Cerebellar nuclear complex (tissue), 1 donor: ENCODE results near the gene CD244.
"Not testable (repeated sequence)": the region's sequence is repeated elsewhere in the genome, so short reads cannot be mapped to it uniquely, and the experiment has no call there.

ENCODE experiments used
- DNase-seq, 2 experiments: peaks; one replicate each; lab custom pipeline; 2025; lab: John Stamatoyannopoulos, UW

CD244 gene

GRCh38 chr1:160808289-160808688, 54.4 kb downstream of the CD244 start:
- no peak for DNase-seq

DNA sequence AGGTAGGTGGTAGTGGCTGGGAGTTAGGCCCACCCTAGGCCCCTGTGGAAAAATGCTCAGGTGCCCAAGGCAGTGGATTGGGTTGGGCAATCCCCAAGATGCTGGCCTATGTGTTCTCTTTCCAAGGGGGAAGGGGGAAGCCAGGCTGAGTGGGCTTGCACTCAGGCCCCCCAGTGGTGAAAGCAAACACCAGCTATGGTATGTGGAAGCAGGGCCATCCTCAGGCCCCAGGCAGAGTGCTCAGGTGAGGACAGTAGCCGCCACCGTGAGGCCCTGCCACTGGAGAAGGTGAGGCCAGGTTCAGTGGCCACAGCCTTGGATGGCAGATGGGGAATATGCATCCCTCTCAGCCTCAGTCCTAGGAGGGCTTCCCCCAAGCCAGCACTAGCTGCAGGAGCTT, 54.9 kb downstream of the CD244 start:
- no peak for DNase-seq

DNA sequence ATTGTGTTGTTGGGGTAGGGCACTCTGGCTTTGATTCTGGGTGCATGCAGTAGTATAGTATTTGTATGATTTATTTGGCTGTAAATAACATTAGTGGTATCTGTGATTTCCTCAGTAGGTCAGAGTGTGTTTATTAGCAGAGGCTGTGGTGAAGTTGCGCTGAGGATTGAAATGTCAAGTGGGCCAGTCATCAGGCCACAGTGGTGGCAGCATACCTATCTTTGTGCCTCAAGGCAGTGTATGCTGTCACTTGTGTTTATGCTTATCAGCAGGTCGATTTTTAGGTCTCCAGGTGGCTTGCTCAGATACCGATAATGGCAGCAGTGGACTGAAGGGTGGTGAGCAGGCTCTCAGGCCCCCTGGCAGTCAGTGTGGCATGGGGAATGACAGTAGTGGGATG, 55.4 kb downstream of the CD244 start:
- no peak for DNase-seq

DNA sequence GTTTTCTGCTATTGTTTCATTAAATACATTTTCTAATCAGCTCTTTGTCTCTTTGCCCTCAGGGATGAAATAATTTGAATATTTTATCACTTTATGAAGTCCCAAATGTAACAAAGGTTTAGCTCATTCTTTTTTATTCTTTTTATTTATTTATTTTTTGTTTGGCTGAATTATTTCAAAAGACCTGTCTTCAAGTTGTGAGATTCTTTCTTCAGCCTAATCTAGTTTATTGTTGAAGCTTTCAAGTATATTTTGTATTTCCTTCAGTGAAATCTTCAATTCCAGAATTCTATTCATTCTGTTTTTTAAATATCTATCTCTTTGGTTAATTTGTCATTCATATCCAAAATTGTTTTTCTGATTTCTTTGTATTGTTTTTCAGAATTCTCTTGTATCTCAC, 55.9 kb downstream of the CD244 start:
- DNase-seq: no peak

GRCh38 chr1:160806109-160806665, 56.5 kb downstream of the CD244 start:
- DNase-seq: no peak

GRCh38 chr1:160801836-160802580, 60.7 kb downstream of the CD244 start:
- no peak for DNase-seq

GRCh38 chr1:160800645-160801408, 61.9 kb downstream of the CD244 start:
- no peak for DNase-seq

- DNase-seq: no peak
Observed at GRCh38 chr1:160800142-160800541, 62.5 kb downstream of the CD244 start.

DNA sequence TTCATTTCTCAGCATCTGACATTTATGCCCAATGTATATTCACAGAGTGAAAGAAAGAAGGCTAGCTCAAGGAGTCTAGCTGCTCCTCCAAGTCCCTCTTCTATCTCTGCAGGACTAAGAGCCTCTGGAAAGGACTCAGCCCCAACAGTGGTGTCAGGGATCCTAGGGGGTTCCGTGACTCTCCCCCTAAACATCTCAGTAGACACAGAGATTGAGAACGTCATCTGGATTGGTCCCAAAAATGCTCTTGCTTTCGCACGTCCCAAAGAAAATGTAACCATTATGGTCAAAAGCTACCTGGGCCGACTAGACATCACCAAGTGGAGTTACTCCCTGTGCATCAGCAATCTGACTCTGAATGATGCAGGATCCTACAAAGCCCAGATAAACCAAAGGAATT, 63.0 kb downstream of the CD244 start:
- no peak for DNase-seq

GRCh38 chr1:160798439-160798838, 64.2 kb downstream of the CD244 start:
- no peak for DNase-seq

GRCh38 chr1:160797861-160798273, 64.8 kb downstream of the CD244 start:
- no peak for DNase-seq

GRCh38 chr1:160797271-160797709, 65.4 kb downstream of the CD244 start:
- no peak for DNase-seq

DNA sequence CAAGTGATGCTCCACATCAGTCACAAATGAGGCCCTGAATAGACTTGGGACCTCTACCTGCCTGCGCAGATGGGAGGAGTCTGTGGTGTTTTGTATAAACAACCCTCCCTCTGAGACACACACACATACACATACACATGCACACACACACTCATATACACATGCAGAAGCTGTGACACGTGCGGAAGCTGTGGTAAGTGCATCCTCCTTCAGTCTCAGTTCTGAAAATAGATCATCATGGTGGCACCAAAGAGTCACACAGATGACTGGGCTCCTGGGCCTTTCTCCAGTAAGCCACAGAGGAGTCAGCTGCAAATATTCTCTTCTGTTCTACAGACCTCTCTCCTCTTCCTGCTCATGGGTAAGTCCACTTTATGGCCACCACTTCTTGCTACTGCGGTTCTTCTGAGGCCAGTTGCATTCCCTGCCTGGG, 66.7 kb downstream of the CD244 start, which contains the start of gene LY9:
TSS of gene LY9 (plus strand) at position 224 of the 433 bp plus-strand sequence. CDS start at position 238, 14 bp downstream.
- no peak for DNase-seq

DNA sequence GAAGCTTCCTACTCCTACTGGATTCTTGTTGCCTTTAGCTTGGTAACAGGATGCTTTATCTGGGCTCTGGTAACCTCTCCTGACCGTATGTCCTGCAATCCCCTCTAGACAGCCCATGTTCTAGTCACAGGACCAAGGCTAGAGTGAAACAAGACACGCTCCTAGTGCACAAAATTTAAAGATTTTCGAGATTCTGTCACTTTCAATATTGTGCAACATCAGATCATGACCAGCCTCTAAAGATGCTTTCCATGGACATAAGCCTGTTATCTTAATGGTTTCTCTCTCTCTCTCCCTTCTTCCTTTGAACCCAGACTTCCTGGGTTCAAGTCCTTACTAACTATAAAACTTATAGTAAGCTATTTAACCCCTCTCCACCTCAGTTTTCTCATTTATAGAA, 68.3 kb downstream of the CD244 start:
- DNase-seq: no peak

GRCh38 chr1:160789702-160790611, 72.7 kb downstream of the CD244 start:
- DNase-seq: no peak

GRCh38 chr1:160789051-160789701, 73.5 kb downstream of the CD244 start:
- DNase-seq: no peak

GRCh38 chr1:160782988-160783765, 79.5 kb downstream of the CD244 start:
- not testable (repeated sequence) for DNase-seq

- no peak for DNase-seq
Observed at GRCh38 chr1:160781914-160782689, 80.6 kb downstream of the CD244 start.

GRCh38 chr1:160781186-160781766, 81.4 kb downstream of the CD244 start:
- no peak for DNase-seq
